HG02852 (cell line): Measurements from ENCODE around the gene CHP2.
"Not testable (repeated sequence)": the region's sequence is repeated elsewhere in the genome, so short reads cannot be mapped to it uniquely, and the experiment has no call there.

ENCODE experiments used
- ATAC-seq: cut with Tn5 transposase; IDR thresholded peaks from one replicate; pipeline ENCODE4 v1.9.1; 2021; ENCODE audit warnings: mild to moderate bottlenecking, moderate library complexity; ENCODE audit not compliant: unreplicated experiment

Gene CHP2

GRCh38 chr16:23742766-23743165 lies 12.1 kb upstream of the CHP2 start:
- no peak for ATAC-seq

- no peak for ATAC-seq
Measured at GRCh38 chr16:23745263-23745662, 9.6 kb upstream of the CHP2 start.

GRCh38 chr16:23748630-23749029 lies 6.2 kb upstream of the CHP2 start:
- no peak for ATAC-seq

GRCh38 chr16:23751053-23751452 lies 3.8 kb upstream of the CHP2 start:
- not testable (repeated sequence) for ATAC-seq

- no peak for ATAC-seq
Measured at GRCh38 chr16:23753908-23754593, 775 bp upstream of the CHP2 start.

DNA sequence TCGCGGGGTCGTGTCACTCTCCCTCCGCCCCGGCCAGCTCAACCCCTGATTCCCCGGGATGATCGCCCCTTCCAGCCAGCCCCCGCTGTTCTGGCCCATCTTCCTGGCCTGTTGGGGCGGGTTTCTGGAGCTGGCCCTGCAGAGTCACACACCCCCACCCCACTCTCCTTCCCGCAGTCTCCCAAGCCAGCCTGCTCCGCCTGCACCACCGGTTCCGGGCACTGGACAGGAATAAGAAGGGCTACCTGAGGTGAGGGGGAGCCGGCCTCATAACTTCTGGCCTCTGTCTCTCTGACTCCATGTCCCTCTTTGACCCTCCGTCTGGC lies 621 bp downstream of the CHP2 start:
- ATAC-seq, result no peak

- ATAC-seq, result no peak
Measured at GRCh38 chr16:23757116-23757515, 2.3 kb downstream of the CHP2 start.

DNA sequence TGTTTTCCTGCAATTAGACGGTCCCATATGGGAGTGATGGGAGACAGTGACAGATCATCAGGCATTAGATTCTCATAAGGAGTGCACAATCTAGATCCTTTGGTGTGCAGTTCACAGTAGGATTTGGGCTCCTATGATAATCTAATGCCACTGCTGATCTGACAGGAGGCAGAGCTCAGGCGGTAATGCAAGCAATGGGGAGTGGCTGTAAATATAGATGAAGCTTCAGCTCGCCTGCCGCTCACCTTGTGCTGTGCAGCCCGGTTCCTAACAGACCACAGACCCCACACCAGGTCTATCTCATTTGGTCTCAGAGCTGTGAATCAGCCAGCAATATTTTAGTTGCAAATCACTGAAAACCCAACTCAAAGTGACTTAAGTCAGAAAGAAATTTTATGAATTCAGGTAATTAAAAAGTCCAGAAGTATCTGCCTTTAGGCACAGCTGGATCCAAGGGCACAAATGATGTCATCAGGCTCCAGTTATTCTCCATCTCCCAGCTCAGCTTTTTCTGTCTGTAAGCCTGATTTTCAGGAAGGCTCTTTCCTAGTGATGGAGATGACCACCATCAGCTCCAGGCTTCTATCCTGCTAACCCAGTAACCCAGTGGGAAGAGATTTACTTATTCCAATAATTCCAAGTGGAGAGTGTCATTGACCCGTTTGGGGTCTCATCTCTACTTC lies 3.3 kb downstream of the CHP2 start:
- no peak for ATAC-seq

DNA sequence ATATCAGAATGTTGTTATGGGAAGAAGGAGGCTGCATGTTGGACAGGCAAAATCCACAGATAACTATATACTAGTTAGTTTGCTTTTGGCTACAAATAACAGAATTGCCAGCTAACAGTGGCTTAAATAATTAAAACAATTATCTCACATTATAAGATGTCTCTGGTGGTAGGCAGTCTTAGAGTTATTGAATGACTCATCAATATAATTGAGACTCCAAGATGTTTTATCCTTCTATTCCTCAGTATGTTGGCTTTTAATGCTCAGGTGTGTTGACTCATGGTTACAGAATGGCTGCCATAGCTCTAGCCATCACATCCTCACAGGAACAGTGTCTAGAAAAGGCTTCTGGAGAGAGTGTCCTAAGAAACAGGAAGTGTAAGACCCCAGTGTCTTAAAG lies 11.1 kb downstream of the CHP2 start:
- no peak for ATAC-seq

- no peak for ATAC-seq
Measured at GRCh38 chr16:23768581-23768980, 13.8 kb downstream of the CHP2 start.

- no peak for ATAC-seq
Measured at GRCh38 chr16:23771027-23771426, 16.2 kb downstream of the CHP2 start.

DNA sequence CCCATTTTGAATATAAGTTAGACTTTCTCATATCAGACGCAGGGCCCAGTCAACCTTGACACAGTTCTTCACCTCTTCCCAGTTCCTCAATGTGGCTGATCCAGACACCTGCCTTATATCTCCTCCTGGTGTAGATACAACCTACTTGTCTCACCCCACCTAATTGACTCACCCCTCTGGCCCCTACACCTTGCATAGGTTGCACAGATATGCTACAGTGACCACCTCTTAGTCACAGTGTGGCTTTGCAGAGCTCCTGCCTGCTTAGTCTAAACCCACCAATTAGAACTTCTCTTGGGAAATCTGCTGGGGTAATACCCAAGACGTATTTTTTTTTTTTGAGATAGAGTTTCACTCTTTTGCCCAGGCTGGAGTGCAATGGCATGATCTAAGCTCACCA lies 16.8 kb downstream of the CHP2 start:
- ATAC-seq, result no peak

DNA sequence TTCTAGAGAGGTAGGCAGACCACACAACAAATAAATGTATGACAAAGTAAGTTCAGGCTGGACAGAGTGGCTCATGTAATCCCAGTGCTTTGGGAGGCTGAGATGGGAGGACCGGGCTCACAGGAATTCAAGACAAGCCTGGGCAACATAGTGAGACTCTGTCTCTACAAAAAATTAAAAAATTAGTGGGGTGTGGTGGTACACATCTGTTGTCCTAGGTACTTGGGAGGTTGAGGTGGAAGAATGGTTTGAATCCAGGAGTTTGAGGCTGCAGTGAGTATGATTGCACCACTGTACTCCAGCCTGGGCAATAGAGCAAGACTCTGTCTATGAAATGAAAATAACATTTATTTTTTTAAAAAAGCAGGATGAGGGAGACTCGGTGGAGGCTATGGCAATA lies 18.5 kb downstream of the CHP2 start:
- ATAC-seq, result no peak

DNA sequence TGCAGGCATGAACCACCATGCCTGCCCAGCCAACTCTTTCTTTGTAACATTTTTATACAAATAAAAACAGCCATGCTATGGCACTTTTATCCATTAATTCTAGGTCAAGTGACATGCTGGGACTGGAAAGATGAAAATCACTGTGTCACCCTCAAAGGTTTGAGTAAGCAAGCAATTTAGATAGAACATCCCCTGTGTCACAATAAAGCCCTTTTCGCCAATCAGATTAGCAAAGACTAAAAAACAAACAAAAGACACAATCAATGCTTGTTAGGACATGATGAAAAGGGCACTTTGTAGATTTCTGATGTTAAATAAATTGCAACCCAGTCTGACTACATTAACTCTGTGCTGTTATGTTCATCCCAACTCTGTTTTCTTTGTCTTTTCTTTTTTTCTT lies 26.4 kb downstream of the CHP2 start:
- ATAC-seq, result no peak

DNA sequence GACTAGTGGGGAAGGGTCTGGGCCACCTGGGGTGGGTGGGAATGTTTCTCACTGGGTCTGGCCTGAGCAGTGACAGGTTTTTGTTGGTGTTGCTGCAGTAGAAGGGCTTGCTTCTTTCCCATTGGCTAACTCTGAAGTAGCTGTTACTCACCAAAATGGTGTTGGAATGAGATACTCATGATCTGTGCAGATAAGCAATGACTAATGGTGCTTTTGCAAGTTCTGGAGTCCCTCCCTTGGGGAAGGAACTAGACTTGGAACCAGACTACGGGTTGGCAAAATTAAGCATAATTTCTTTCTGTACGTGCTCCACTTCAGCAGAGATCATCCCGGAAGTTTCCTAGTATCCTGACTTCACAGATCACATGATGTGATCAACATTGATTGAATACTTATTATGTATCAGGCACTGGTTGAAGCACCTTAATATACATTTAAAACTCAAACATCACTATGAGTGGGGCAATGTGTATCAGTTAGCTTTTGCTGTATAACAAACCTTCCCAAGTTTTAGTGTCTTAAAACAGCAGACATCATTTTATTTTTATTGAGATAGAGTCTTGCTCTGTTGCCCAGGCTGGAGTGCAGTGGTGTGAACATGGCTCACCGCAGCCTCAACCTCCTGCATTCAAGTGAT lies 30.1 kb downstream of the CHP2 start:
- no peak for ATAC-seq

- ATAC-seq, result no peak
Measured at GRCh38 chr16:23785842-23786241, 31.0 kb downstream of the CHP2 start.

GRCh38 chr16:23786964-23787561 lies 32.2 kb downstream of the CHP2 start:
- ATAC-seq, result no peak

GRCh38 chr16:23788685-23789084 lies 33.9 kb downstream of the CHP2 start:
- no peak for ATAC-seq

GRCh38 chr16:23795378-23795777 lies 40.6 kb downstream of the CHP2 start:
- no peak for ATAC-seq

GRCh38 chr16:23796941-23797340 lies 42.1 kb downstream of the CHP2 start:
- ATAC-seq, result no peak

DNA sequence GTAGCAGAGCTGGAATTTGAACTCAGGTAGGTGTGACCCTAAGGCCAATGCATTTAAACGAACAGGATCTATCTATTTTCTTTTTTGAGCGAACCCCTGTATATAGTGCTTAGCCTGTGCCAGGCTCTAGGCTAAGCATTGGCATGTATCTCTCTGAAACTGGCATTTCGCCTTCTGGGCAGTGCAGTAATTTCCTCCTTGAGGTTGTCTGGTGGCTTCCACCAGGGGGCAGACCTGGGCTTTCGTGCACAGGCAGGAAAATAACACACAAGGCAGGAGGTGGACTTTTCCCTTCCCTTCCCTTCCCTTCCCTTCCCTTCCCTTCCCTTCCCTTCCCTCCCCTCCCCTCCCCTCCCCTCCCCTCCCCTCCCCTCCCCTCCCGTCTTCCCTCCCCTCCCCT lies 46.6 kb downstream of the CHP2 start:
- ATAC-seq, result no peak

- ATAC-seq, result no peak
Measured at GRCh38 chr16:23802776-23803175, 48.0 kb downstream of the CHP2 start.
